ENCODE results near the gene KANSL1.

The KANSL1 gene

DNA sequence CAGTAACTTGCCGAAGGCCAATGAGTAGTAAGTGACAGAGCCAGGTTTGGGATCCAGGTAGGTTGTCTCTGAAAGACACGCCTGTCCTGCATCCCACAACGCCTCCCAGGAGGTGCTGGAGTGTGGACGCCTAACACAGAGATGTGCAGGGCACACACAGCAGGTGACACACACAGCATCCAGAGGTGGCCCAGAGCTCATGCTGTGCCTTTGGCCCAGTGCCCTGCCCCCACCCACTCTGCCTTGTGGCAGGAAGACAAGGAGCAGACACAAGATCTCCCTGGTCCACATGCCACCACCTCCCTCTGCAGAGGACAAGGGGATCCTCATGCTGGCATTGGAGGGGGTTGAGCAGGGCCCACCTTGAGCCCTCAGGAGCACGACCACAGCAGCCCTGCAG, 208.9 kb downstream of the KANSL1 start:
- intact Hi-C loops (cut with DNase I; ENCODE audit: low total_unique reads), result no loop called here
- no peaks in the 10 kb centered on the region for H3K36me3 ChIP-seq
- no peak for DNase-seq
- H3K27ac ChIP-seq, result no peak overlapping the region
- H3K27me3 ChIP-seq, result peaks cover 0 to 8% of the 10 kb centered on the region in 2 donors
- TF ChIP-seq CTCF (IDR thresholded peaks at IDR 0.05), result no peak
- H3K4me1 ChIP-seq, result no peaks in the 10 kb centered on the region
- H3K9me3 ChIP-seq, result no peaks in the 10 kb centered on the region
- H3K4me3 ChIP-seq, result no peak overlapping the region

DNA sequence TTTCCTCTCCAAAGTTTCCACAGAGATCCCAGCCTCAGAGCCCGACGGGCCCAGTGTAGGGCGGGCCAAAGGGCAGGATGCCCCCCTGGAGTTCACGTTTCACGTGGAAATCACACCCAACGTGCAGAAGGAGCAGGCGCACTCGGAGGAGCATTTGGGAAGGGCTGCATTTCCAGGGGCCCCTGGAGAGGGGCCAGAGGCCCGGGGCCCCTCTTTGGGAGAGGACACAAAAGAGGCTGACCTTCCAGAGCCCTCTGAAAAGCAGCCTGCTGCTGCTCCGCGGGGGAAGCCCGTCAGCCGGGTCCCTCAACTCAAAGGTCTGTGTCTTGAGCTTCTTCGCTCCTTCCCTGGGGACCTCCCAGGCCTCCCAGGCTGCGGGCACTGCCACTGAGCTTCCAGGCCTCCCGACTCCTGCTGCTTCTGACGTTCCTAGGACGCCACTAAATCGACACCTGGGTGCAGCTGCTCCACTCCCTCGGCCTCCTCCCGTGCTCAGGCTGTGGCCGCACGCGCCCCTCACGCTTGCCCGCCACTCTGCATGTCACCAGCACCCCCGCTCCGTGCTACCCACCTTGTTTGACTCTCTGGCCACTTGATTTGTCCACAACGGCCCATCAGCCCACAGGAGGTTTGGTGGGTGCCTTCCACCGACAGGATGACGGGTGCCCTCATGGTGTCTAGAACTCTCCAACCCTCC, 209.5 kb downstream of the KANSL1 start:
- no peak for TF ChIP-seq CTCF (IDR thresholded peaks at IDR 0.05)
- intact Hi-C loops (cut with DNase I; ENCODE audit: low total_unique reads), result no loop called here
- Histone ChIP-seq H3K36me3 (no peaks in the 10 kb centered on the region), H3K27ac (no peak overlapping the region), H3K9me3 (no peaks in the 10 kb centered on the region), H3K4me3 (no peak overlapping the region), H3K4me1 (no peaks in the 10 kb centered on the region), H3K27me3 (peaks cover 0 to 8% of the 10 kb centered on the region in 2 donors)
- DNase-seq, result no peak

- Histone ChIP-seq H3K36me3 (no peaks in the 10 kb centered on the region), H3K4me1 (no peaks in the 10 kb centered on the region), H3K27me3 (peaks cover 0 to 8% of the 10 kb centered on the region in 2 donors), H3K27ac (no peak overlapping the region), H3K9me3 (no peaks in the 10 kb centered on the region), H3K4me3 (no peak overlapping the region)
- DNase-seq, result no peak
- intact Hi-C loops (cut with DNase I; ENCODE audit: low total_unique reads), result no loop called here
- no peak for TF ChIP-seq CTCF (IDR thresholded peaks at IDR 0.05)
Measured at GRCh38 chr17:45982791-45983613, 210.2 kb downstream of the KANSL1 start.

- intact Hi-C loops (cut with DNase I; ENCODE audit: low total_unique reads), result no loop called here
- Histone ChIP-seq H3K27me3 (peaks cover 0 to 8% of the 10 kb centered on the region in 2 donors), H3K36me3 (no peaks in the 10 kb centered on the region), H3K9me3 (no peaks in the 10 kb centered on the region), H3K4me3 (no peak overlapping the region), H3K4me1 (no peaks in the 10 kb centered on the region), H3K27ac (no peak overlapping the region)
- DNase-seq, result no peak
- TF ChIP-seq CTCF (IDR thresholded peaks at IDR 0.05), result no peak
Measured at GRCh38 chr17:45981306-45981705, 211.9 kb downstream of the KANSL1 start.

DNA sequence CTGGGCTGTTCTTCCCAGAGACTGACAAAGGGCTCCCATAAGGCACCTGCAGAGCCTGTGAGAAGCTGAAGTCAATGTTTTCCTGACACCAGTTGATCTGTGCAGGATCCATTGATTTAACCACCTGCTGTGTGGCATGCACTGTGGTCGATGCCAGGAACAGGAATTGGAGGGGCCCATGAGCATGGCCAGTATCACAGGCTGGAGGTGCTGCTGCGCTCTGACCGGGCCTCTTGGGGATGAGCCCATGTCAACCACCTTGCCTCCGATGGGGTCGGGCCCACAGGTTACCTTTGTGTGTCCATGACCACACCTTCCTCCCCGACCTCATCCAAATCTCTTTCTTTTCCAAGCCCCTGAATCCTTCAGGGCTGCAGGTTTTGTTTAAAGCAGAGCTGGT, 212.4 kb downstream of the KANSL1 start:
- no peak for DNase-seq
- intact Hi-C loops (cut with DNase I; ENCODE audit: low total_unique reads), result no loop called here
- Histone ChIP-seq H3K9me3 (no peaks in the 10 kb centered on the region), H3K27ac (no peak overlapping the region), H3K4me1 (no peaks in the 10 kb centered on the region), H3K4me3 (no peak overlapping the region), H3K27me3 (peaks cover 0 to 8% of the 10 kb centered on the region in 2 donors), H3K36me3 (no peaks in the 10 kb centered on the region)
- TF ChIP-seq CTCF (IDR thresholded peaks at IDR 0.05), result no peak

Measured in tibial artery (tissue), 4 donors.